OCI-M1 (cell line): ENCODE data around the gene C2orf72.

Experiments
- DNase-seq: peaks from one replicate; lab custom pipeline; 2025; lab: John Stamatoyannopoulos, UW

C2orf72 gene

DNA sequence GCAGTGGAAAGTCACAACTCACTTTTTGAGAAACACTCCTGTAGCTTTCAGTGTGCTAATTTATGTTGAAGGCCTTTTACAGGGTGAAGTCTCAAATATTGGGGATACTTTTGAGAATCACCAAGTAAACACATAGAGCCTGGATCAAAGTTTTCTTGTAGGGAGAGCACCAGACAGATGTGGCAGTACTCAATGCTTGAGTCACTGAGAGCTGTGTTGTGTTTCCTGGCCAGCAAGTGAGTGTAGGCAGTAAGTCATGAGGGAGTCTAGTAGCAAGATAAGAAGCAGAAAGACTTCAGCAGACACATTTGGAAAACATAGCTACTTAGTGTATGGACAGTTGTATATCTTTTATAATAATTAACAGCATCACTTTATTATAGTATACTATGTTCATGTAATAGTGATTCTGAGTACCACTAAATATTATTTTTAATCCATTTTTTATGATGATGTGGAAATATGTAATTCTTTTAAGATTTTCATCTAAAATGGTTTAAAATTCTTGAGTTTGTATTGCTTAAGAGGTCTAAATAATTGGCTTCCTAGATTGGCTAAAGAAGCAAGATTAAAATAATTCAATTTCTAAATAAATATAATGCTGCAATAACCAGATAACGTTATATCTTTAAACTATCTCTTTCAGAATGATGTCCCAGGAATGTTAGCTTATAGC lies 32.2 kb downstream of the C2orf72 start:
- peak; percentile 19 for DNase-seq

GRCh38 chr2:231084565-231084964 lies 47.2 kb downstream of the C2orf72 start:
- DNase-seq: no peak

GRCh38 chr2:231088754-231089153 lies 51.4 kb downstream of the C2orf72 start:
- DNase-seq: peak; percentile 4

DNA sequence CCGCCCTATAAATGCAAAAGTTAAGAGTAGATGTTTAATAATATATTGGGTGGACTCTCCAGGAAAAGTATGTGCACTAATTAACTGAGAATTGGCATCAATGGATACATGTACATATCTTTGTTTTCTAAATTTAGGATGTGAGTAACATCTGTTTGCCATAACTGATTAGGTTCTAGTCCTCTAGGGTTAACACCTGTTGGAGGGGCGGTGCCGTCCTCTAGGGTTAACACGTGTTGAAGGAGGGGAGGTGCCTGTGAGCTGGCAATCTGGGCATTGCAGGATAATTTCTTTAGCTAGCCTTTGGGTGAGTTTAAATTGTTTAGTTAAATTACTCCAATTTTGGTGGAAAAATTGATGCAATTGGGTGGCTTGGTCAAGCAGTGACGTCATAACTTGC lies 56.6 kb downstream of the C2orf72 start:
- DNase-seq: no peak

- DNase-seq: peak; percentile 46
Measured at GRCh38 chr2:231094736-231095346, 57.5 kb downstream of the C2orf72 start.
